ENCODE data around the gene CCDC141.

CCDC141 gene

GRCh38 chr2:178870703-178871102 is 179.2 kb downstream of the CCDC141 start:
- no peak for DNase-seq (ENCODE audit: low read depth)

GRCh38 chr2:178865999-178866398 is 183.9 kb downstream of the CCDC141 start:
- DNase-seq (ENCODE audit: low read depth): no peak

- DNase-seq (ENCODE audit: low read depth): no peak
Measured at GRCh38 chr2:178865146-178865936, 184.6 kb downstream of the CCDC141 start.

GRCh38 chr2:178863856-178864620 is 185.9 kb downstream of the CCDC141 start:
- DNase-seq (ENCODE audit: low read depth): no peak

DNA sequence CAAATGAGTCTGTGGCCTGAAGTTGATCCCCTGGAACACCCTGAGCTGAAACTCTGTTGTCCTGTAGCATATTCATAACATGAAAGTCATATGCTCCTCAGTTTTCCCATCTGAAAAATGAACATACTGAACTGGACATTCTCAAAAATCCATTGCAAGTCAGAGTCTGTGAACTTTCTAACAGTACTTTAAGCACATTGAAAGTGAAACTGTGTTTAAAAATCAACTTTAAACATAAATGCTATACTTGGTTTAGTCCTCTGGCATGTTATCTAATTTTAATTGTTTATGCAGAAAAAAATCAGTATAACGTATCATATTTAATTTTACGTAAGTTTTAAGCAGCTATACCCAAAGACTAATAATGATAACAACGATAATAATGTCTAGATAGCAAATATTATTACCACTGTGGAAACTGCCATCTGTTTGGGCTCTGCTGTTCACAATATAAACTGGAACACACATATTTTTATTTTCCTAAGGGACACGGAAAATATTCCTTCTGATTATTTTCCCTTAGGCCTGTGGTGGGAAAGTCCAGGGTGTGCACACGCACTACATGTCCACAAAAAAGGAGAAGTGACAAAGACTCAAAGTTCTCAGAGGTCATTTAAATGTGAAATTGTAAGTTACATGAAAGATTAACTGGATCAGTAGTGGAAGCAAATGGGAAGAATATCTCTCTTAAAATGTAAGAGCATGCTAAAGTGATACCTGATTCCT is 186.6 kb downstream of the CCDC141 start:
- no peak for DNase-seq (ENCODE audit: low read depth)

- no peak for DNase-seq (ENCODE audit: low read depth)
Measured at GRCh38 chr2:178860551-178860950, 189.4 kb downstream of the CCDC141 start.

DNA sequence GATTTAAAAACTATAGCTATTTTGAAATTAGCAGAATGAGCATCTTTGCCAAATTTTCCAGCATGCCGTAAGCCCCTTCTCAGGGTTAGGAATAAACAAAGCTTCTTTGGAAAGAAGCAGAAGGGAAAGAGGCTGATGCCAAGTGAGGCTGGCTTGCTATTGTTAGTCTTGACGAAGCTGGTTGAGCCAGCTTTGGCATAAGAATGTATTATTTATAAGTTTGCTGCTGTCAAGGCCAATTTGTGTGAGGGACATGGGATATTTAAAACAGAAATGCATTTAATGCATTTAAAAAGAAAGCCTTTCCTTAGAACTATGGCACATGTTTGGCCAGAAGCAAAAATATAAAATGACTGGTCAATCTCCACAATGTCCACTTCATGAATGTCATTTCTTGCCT is 190.2 kb downstream of the CCDC141 start:
- no peak for DNase-seq (ENCODE audit: low read depth)

- DNase-seq (ENCODE audit: low read depth): no peak
Measured at GRCh38 chr2:178858896-178859625, 190.9 kb downstream of the CCDC141 start.

GRCh38 chr2:178855151-178855550 is 194.8 kb downstream of the CCDC141 start:
- no peak for DNase-seq (ENCODE audit: low read depth)

GRCh38 chr2:178848335-178848734 is 201.6 kb downstream of the CCDC141 start:
- DNase-seq (ENCODE audit: low read depth): no peak

DNA sequence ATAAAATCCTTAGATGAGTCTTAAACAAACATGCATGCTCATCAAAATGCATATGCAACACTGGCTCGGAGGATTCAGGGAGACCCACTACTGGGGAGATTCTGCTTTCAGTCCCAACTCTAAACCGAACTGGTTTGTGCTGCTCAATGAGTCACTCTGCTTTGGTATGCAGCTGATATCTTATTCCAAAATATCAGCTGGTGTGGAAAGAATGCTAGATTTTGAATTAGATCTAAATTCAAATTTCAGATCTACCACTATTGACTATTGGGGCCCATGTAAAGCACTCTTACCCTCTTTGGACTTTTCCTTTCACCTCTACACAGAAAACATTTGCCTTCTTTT is 203.5 kb downstream of the CCDC141 start:
- no peak for DNase-seq (ENCODE audit: low read depth)

DNA sequence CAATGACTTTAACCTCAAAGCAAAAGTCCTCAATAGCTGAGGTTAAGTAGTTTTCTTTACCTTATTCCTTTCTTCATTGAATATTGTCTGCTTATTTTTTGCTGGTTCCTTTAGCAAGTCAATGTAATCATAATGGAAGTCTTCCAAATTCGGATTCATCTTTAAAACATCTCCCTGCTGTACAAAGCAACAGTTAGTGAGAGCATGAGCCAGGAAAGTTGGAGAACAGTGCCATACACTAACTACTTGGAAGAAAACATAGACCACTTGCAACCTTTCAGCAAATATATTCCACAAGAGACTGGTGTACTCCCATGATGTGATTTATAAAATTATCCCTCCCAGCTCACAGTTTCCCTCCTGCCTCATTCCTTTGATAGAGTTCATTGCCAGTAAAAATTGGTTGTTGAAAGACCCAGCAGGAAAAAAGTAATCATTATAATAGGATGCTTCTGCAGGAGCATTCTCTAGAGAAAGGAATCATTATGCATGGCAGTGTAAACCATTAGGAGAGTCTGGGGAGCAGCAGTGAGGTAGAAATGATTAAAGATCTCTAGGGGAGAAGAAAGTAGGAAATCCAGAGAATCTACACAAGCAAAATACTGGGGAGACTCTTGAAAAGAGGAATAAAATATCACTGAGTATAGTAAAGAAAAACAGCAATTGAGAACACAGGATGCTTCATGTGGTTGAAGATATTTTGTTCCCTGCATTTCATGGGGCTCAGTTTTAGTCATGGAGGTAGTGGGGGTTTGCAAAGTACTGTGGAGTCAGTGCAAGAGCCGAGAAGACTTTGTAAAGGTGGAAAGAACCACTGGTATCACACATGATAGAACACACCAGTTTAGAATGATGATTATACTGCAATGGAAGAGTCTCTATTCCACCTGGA is 204.1 kb downstream of the CCDC141 start:
- no peak for DNase-seq (ENCODE audit: low read depth)

DNA sequence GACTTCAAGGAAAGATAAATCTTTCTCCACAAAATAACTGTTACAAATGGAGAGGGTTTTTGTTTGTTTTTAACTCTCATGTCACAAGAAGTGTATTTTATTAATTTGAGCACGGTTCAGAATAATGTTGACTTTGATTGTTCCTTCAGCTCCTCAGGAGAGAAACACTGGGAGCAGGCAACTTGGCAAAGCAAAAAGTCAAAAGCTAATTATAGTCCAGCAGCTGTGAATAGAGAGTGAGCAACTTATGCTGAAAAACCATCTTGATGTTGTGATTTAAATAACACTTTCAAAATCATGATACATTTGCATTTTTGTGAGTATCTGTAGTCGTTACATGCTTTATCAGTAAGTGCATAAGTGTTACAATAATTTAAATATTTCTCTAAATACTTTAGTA is 205.2 kb downstream of the CCDC141 start:
- no peak for DNase-seq (ENCODE audit: low read depth)

DNA sequence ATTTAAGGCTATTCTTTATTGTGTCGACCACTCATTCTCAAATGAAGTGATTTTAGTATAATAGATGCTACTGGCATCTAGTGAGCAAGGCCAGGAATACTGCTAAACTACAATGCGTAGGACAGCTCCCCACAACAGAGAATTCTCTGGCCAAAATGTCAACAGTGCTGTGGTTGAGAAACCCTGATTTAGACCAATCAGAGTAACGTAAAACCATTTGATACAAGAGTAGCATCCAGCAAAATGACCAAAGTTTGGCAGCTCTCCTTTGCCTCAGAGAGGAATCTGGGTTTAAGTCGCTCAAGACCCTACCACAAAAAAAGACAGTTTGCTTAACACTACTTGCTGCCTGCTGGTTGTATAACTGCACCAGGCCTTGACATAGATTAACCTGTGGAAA is 205.7 kb downstream of the CCDC141 start:
- DNase-seq (ENCODE audit: low read depth): no peak

DNA sequence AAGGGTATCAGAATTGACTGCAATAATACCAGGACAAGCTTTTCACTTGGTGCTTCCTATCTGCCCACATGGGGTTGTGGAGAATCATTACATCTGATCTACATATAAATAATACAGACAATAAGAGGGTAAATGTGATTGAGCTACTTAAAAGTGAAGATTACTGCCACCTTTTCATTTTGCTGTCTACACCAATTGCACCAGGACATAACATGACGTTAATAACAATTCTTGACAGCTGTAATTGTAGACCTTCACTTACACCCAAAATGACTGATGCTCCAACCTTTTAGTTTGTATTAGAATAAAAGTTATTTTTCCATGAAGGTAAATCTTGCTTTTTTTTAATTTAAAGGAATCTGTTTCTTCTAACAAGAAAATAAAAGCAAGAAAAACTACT is 206.2 kb downstream of the CCDC141 start:
- DNase-seq (ENCODE audit: low read depth): no peak

DNA sequence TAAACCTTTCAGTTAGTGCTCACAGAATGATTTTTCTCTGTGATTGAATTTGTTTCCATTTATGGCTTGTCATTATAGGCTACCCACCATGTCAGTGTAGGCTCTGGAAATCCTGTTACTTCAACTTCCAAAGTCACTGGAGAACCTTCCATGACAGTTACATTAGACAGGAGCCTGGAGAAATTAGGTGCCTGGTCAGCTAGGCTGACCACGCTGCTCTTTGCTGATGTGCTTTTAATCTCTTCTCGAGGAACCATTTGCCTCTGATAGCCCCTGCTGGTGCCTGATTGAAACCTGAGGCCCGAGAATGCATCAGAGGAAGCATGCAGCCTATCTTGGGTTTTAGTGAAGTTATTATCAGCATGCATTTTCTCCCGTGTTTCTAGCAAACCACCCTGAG is 213.1 kb downstream of the CCDC141 start:
- DNase-seq (ENCODE audit: low read depth): no peak

GRCh38 chr2:178834086-178834485 is 215.9 kb downstream of the CCDC141 start:
- no peak for DNase-seq (ENCODE audit: low read depth)

DNA sequence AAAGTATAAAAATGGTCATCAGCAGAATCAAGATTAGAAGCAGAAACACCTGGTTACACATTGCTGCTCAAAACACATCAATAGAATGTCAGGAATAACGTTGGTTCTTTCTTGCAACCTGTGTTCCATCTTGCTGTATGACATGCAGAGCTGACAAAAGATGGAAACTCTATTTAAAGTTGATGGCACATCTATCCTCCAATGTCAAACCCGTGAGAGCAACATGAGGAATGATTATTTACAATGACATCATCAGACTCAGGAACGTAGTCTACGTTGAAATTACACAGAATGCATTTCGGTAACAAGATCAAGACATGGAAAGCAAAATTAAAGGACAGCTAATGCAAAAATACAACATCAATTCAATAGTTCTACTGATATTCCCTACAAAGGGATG is 216.6 kb downstream of the CCDC141 start:
- DNase-seq (ENCODE audit: low read depth): no peak

- DNase-seq (ENCODE audit: low read depth): no peak
Measured at GRCh38 chr2:178830451-178830850, 219.5 kb downstream of the CCDC141 start.

DNA sequence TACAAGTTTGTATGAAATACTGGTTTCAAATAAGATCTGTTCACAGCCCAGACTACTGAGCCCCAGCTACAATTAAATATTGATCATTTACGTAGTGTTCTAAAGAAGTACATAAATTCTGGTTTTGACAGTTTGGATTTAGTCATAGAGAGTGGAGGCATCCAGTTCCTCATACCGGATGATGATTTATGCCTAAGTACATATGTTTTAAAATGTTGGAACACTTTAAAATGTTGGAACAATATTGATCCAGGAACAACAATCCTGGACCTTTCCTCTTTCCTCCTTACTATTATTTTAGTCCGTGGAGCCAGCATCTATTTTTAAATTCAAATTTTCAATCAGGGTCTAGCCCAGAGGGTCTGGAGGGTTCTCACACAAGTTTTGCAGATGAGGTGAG is 220.0 kb downstream of the CCDC141 start:
- no peak for DNase-seq (ENCODE audit: low read depth)

GRCh38 chr2:178829299-178829960 is 220.5 kb downstream of the CCDC141 start:
- no peak for DNase-seq (ENCODE audit: low read depth)
